ENCODE data around the gene RFTN1.

The RFTN1 gene

DNA sequence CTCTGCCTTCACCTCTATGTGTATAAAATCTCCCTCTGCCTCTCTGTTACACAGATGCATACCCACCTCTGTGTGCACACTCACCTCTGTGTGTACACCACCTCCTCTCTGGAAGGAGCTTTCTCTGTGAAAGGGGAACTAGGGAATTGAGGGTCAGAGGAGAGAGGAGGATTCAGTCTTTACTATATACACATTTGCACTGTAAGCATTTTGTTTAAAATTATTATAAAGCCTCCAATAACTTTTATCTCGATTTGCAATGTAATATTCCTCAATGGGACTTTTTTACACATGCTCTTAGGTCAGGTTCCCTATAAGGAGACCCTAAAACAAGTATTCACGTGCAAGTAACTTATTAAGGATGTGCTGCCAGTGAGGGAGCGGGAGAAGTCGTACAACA is 166.0 kb downstream of the RFTN1 start:
- DNase-seq, result no peak

DNA sequence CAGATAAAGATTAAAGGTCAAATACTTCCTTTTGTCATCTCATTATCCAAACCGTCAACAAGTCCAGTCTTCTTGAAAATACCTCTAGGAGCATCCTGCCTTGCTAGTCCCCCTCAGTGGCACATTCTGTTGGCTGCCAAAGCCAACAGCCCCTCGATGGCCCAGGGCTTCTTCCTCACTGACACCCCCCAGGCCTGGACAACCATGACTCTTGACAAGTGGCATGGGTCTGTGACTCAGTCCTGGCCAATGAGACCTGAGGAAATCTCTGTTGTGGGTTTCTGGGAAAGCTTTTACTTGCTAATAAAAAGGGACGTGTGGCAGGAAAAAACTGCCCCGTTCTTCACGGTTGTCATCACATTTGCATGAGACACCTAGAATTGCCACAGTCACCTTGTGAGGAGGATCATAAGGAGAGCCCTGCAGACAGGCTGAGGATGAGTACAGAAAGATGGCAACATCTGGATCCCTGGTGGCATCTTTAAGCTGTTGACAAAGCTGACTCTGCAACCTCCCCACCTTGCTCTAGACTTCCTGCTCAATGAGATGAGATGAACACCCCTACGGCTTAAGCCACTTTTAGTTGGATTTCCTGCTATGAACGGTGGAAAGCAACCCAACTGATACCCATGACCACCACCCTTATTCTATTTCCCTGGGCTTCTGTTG is 167.0 kb downstream of the RFTN1 start:
- DNase-seq, result no peak

DNA sequence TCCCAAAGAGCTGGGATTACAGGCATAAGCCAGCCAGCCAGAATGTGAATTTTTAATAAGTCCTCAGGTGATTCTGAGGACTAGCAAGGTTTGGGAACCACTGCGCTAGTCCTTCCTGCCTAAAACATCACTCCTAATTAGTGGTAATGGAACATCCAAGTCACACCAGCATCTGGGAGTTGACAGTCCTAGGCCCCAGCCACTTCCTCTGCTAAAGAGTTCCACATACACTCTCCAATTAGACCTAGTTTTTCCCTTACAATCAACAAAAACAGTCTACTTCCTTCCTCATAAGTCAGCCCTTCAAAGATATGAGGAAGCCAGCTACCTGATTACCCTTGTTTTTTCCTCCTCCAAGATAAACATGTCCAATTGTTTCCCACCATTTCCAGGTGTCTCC is 170.4 kb downstream of the RFTN1 start:
- DNase-seq, result no peak

DNA sequence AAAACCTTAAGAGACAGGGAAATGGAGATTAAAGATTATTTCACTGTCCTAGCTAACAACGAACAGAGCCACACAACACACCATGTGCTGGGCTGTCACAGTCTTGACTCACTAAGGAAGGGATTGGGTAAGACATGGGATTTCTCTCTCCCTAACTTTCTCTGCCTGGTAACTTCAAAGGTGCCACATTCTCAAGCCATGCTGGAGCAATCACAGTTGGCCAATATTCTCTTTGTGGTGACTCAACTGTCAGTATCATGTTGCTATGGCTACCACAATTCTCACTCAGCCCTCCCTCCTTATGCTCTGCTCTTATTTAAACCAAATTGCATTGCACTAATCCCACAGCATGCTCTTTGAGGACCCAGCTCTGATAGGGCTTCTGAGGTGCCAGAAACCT is 174.5 kb downstream of the RFTN1 start:
- no peak for DNase-seq

DNA sequence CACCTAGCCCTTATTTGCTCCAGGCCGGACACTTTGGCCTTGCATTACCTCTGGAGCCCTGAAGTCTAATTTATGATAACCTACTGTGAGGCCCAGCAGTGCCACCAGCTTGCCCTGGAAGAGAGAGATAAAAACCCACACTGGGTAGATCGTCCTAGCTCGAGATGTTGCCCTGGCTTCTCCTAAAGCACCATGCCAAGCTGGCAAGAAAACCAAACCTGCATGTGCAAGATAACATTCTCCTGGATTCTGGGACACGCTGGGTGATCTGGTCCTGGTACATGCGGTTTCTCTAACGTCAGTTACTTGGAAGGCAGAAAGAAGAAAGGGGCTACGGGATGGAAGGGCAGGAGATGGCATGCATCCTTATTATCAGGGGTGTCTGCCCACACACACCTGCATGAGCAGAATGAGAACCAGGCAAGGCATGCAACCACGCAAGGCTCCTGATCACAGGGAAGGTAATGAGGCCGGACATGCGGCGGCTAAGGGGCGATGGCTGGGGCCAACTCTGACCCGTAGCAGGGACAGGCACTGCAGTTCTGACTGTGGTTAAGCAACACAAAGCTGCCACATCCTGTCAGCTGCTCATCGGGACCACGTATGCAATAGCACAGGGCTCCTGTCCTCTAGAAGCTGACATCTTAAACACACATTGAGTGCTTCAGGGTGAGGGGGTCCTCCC is 175.5 kb downstream of the RFTN1 start:
- DNase-seq, result no peak

DNA sequence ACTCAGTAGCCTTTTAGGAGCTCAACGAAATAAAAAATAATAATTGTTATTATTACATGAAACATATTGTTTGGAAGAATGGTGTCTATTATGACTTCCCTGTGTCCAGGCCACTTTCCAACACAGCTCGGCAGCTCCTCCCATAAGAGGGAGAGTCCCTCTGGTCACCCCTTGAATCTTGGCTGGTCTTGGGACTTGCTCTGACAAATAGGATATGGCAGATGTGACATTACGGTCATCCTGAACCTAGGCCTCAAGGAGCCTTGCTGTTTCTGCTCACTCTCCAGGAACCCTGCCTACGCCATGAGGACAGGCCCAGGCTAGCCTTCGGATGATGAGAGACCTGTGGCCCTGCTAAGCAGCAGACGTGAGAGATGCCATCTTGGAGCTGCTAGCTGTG is 176.7 kb downstream of the RFTN1 start:
- no peak for DNase-seq

DNA sequence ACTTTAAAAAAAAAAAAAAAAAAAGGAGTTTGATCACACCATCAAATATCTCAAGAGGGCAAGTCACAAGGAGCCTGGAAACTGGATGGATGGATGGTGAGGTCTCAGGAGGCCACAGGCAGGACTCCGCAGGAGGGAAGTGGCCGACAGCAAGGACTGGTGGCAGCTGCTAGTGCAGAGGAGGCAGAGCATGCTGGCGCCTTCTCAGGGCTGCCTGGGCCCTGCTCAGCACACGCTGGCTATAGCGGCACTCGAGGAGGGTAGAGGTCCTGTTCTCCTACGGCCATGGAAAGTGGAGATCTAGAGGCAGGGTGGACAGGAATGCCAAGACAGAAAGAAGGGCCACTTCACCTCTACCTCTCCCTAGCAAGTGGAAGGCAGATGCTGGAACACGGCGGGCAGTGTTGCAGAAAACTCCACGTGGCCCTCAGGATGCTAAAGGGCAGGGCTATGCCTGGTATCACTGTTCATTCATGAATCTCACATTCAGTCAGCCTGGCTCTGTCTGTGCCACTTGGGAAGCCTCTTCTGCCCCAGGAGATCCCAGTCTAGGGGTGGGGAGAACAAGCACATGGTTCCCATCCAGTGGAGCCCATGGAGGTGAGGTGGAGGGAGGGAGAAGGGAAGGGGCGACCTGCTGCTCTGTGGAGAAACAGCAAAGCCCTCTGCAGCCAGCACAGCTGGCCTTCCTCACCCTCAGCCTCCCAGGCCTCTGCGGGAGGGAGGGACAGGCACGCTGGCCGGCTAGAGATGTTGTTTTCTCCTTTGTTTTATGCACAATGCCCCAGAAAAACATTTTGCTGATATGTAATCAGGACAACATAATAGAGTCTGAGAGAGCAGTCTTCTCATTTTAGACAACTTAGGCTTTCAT is 177.5 kb downstream of the RFTN1 start:
- no peak for DNase-seq

DNA sequence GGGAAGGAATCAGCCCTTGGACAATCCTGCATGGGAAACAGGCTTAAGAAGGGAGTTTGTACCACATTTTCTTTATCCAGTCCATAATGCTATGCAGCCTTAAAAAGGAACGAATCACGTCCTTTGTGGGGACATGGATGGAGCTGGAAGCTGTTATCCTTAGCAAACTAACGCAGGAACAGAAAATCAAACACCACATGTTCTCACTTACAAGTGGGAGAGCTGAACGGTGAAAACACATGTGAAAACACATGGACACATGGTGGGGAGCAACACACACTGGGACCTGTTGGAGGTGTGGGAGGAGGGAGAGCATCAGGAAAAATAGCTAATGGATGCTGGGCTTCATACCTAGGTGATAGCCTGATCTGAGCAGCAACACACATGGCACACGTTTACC is 178.2 kb downstream of the RFTN1 start:
- no peak for DNase-seq

DNA sequence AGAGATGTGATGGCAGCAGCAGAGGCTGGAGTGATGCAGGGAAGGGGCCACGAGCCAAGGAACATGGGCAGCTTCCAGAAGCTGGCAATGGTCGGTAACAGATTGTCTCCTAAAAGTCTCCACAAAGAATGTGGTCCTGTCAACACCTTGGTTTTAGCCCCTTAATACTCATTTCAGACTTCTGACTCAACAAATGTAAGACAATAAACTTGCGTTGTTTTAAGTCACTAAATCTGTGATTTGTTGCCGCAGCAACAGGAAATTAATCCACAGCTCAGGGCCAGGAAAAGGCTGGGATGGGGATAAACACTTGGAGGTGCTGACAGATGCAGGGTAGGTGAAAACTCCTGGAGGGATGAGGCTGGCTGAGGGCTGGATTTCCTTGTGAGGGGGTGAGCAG is 178.6 kb downstream of the RFTN1 start:
- DNase-seq, result no peak

DNA sequence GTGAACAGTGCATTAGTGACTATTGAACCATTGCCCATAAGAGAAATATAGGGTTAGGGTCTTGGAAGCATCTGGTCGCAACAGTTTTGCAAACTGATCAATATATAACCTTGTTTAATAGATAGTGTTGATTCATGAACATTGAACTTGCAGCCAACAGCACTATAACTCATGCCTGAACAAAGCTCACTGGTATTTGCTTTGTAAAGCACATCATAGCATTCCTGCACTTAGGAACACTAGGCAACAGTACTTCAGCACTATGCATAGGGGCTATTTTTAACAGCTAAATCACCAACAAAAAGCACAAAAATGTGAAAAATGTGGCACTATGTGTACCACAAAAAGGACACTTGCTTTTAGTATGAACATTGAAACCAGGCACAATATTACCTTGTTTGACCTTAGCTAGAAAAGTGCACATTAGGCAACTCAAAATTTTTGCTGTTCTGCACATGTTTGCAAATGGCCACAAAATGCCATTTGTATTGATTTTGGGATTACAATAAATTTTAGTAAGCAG is 180.5 kb downstream of the RFTN1 start:
- no peak for DNase-seq

DNA sequence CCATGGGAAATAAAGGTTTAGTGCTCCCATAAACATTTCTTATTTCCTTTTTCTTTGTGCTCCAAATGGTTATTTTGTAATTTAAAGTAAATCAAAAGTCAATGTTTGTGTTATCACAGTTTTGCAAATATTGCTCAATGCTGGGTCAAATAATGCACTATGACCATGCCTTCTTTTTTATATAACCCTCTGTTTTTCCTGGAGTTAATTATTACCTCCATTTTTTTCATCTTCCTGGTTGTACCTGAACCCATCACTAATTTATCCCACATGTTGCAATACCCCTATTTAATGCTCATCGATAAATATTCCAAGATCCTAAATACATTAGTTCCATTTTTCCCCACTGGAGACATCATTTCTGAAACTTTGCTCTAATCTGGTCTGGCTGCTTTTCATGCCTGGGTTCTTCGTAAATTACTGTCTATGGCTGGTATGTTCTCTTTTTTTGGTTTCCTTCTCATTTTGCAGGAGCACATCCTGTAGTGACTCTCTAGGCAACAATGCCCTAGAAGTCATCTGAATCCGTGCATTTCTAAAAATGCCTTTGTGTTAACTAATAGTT is 182.1 kb downstream of the RFTN1 start:
- no peak for DNase-seq

DNA sequence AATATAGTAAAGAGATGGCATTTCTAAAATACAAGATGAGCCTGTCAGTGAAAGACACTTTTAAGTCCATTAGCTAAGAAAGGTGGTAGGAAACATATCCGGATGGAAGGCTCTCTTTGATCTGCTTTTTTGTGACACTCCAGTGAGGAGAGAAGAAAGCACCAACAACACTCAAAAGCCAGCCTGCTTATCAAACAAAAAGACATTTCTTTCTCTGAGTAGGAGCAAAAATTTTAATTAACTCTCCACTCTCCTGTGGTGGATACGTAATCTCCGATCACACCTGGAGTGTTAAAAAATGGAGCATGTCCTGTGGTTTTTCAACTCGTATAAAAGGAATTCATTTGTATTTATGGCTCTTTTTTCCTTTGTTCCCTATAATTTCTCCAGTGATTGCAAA is 183.1 kb downstream of the RFTN1 start:
- DNase-seq, result no peak

DNA sequence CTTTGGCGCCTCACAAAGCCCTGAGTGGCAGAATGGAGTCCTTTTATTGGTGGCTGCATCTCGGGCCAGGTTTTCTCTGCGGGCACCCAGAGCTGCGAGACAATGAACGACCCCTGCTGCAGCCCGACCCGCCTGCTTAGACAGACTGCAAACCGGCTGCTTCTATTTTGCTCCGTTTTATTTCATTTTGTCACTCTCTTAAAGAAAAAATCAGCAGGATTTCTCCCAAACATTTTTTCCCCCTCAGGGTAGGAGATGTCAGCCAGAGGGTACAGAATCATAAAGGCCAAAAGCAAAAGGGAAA is 183.7 kb downstream of the RFTN1 start:
- no peak for DNase-seq

DNA sequence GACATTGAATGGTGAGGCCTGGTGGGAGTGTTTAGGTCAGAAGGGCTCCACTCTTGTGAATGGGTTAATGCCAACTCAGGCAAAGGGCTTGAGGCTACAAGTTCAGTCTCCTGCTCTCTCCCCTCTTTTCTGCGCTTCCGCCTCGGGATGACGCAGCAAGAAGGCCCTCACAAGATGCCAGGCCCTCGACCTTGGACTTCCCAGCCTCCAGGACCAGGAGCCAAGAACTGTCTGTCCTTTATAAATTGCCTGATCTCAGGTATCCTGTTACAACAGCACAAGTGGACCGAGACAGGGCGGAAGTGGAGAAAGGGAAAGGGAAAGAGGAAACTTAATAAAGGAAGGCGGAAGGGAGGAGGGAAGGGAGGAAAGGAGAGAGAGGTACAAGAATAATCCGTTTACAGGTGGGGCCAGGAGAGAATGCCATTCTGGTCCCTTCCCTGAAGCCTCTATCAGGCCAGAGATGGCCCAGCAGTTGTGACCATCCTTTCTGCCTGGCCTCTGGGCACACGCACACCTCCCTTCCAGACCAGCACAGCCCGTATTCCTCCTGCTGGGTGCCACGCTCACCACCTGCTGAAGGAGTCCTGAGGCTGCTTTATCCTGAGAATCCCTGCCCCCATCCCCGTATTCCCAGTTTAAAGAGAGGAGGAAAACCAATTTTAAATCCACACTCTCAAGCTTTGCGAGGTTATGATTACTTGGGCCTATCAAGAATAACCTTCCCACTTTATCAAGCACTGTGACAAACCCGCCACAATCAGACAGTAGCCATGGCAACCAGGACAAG is 184.3 kb downstream of the RFTN1 start:
- DNase-seq, result no peak

DNA sequence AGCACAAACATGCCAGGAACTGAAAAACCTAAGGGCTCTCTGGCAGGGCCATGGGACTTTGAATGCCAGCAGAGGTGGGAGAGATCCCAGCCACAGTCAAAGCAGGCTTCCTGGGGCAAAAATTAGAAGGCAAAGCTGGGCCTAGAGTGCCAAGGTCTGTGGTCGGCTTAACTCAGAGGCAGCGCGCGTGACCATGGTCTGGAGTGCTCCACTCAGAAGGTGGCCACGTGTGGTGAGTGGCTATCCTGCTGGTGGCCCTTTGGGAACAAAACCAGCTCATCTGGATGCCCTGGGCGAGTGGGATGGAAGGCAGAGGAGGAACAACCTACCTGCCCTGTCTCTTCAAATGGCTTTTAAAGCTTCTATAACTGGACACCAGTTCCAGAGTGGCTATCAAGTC is 185.4 kb downstream of the RFTN1 start:
- DNase-seq, result no peak

DNA sequence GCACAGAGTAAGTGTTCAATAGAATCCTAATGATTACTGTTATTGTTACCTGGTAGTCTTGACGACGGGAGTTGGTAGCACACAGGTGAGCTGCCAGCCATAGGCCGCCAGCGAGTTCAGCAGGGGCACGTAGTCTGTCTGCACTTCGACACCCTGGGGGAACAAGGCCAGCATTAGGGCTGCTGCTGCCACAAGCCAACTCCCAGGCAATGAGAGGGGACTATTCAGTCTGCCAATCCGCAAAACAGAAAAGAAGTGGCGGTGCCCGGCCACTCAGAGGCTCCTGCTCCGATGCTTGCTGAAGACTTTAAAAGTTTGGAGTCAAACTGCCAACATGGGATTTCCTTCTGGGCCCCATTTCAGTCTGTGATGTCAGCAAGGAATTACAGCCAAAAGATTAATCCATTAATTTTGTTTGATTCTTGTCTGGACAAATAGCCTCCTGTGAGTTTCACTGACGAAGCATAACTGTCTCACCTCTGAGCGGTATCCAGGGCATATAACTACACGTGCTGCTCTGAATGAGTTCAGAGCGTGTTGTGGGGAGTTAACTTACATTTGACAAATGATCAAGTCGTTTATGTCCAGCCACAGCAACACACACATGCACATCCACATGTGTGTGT is 186.7 kb downstream of the RFTN1 start:
- no peak for DNase-seq

DNA sequence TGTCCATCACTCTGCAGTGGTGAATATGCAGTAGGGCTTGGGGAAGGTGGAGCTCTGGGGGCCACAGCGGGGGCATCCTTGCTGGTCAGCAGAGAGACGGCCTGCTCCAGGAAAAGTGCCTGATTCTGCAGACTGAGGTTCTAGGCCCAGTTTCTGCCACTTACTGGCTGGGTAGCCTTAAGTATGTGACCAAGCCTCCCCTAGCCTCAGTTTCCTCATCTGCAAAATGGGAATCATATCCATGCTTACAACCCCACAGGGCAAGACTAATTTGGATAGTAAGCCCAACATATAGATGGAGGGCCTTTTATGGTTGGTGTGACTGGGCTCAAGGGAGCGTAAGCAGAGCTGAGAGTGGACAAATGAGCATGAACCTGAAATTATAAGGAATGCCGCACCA is 187.6 kb downstream of the RFTN1 start:
- DNase-seq, result no peak

DNA sequence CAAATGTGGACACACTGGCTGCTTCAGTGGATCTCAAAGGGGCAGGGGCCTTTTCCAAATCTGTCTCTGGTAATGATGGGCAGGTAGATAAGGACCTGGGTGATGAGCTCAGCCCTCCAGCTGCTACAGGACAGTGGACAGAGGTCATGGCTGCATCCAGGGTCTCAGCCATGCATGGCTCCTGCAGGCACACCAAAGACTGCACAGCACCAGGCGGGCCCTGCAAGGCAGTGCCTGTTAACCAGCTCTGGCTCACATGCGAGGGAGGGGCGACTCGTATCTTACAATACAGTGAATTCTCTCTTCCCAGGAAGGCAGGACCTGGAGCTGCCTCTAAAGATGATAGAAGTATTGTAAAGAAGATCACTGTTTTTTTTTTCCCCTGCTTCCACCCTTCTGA is 189.8 kb downstream of the RFTN1 start:
- no peak for DNase-seq

DNA sequence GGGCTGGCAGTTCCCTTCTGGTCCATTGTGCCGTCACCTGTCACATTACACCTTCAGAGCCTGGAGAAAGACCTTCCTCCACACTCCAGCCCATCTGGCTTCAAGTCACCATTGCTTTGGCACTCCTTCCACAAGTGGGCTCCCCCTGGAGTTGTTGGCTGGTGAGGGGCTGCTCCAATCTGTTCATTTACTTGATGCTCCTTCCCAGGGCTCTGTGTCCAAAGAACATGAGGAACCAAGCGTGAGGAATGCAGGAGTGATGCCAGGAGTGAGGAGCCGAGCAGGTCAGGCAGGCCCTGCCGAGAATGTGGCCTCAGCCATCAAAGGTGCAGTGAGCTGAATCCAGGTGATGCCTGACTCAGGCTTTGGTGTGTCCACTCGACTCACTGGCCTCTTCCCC is 191.3 kb downstream of the RFTN1 start:
- DNase-seq, result no peak

DNA sequence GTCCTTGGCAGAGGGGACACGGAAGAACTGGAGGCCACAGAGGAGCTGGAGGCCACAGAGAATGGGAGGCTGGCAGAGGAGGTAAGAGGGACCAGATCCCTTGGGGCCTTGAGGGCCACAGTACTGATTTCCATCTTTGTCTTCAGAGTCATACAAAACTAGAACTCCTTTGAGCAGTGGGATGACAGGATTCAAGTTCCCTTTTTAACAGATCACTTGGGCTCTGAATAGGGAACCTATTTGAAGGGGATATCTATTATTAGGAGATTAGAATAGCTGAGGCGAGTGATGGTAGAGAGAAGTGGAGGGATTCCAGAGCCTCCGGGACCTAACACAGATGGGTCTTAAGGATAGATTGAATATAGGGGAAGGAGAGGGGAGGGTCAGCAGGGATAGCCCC is 192.8 kb downstream of the RFTN1 start:
- DNase-seq, result no peak

DNA sequence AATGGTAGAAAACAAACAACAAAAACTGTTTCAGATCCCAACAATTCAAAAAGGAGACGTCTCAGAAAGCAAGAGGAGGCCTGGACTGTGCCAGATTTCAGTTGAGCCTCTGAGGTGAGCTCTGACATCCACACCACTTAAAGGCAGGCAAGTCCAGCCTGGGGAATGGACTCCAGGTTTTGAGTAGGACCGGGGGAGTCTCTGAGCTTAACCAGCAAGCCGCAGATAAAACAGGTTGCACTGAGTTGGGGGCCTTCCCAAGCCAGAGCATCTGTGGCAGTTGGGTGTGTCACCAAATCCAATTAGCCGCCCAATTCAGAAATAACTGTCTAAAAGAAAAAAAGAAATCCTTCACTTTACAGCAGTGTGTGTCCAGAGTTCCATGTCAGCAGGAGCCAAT is 193.8 kb downstream of the RFTN1 start:
- DNase-seq, result no peak

DNA sequence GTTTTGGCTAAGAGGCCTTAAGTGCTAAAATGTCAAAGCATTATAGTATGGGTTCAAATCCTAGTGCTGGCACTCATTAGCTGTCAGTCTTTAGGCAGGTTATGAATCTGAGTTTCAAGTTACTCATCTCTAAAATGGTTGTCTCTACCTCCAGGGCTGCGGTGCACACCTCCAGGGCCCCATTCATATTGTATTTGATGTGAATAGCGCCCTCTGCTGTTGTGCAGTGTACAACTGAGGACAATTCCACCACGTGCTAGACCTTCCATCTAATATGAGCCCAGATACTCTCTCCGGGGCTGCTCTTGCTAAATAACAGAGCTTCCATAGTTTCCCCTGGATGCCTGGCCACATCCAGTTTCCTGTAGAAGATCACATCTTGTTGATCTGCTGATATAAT is 194.2 kb downstream of the RFTN1 start:
- peak; percentile 73 for DNase-seq

Data from stimulated activated CD4-positive, alpha-beta T cell treated with anti-CD3 and anti-CD28 coated beads, Interleukin-12 subunit alpha, Interleukin-12 subunit beta, amount 100 ng/mL, for 4 hours (primary cell).